ENCODE results near the gene FN3K. TPM values are rescaled to one million over a fixed set of nuclear protein-coding genes. Genes with fewer than 3 reads are reported as not detected.

Gene FN3K
- total RNA-seq: 1 to 10 TPM; 1.7 to 1.9 TPM

DNA sequence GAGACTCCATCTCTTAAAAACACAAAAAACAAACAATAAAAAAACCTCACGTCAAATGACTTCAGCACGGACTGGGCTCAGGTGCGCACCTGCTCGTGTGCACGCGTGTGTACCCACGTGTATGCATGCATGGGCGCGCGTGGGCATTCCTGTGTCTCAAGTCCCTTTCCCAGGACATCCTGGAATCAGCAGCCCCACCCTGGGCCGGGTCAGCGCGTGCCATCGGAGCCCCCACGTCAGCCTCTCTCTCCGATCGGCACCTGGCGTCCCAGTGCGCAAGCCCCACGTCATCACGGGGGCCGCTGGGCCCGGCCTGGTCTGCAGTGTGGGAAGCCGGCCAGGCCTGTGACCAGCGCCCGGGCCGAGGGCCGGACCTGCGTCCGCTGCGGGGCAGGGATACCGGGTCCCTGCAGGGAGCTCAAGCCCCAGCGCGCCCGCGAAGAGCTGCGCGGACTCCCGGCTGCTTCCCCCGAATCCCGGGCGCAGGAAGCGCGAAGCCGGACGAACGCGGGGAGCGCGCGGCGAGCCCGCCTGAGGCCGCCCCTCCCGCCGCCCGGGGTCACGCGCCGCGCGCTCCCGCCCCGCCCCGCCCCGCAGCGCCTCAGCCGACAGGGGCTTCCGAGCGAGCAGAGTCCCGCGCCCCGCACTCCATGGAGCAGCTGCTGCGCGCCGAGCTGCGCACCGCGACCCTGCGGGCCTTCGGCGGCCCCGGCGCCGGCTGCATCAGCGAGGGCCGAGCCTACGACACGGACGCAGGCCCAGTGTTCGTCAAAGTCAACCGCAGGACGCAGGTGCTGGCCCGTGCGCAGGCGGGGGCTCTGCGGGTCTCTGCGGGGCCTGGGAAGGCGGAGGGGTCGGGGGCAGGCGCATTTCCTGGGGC is at the start of gene FN3K:
FN3K (plus strand) TSS at position 629 of the 880 bp plus-strand sequence; CDS start at position 651, 22 bp downstream.
- Mint-ChIP-seq H3K9me3 (ENCODE audit: insufficient read depth) (peaks cover 9% of the 10 kb centered on the region), H3K4me3 (peak within 1 kb of the TSS; percentile 42), H3K27me3 (ENCODE audit: low read depth) (no peaks in the 10 kb centered on the region), H3K36me3 (ENCODE audit: low read depth) (peaks cover 39% of the 10 kb centered on the region), H3K27ac (peak within 1 kb of the TSS; percentile 20), H3K4me1 (ENCODE audit: low read depth) (no peaks in the 10 kb centered on the region)
- POLR2A ChIA-PET: no interaction called here
- ATAC-seq (peak; percentile 79), DNase-seq (peak; percentile 40)
- CTCF ChIA-PET: no interaction called here

DNA sequence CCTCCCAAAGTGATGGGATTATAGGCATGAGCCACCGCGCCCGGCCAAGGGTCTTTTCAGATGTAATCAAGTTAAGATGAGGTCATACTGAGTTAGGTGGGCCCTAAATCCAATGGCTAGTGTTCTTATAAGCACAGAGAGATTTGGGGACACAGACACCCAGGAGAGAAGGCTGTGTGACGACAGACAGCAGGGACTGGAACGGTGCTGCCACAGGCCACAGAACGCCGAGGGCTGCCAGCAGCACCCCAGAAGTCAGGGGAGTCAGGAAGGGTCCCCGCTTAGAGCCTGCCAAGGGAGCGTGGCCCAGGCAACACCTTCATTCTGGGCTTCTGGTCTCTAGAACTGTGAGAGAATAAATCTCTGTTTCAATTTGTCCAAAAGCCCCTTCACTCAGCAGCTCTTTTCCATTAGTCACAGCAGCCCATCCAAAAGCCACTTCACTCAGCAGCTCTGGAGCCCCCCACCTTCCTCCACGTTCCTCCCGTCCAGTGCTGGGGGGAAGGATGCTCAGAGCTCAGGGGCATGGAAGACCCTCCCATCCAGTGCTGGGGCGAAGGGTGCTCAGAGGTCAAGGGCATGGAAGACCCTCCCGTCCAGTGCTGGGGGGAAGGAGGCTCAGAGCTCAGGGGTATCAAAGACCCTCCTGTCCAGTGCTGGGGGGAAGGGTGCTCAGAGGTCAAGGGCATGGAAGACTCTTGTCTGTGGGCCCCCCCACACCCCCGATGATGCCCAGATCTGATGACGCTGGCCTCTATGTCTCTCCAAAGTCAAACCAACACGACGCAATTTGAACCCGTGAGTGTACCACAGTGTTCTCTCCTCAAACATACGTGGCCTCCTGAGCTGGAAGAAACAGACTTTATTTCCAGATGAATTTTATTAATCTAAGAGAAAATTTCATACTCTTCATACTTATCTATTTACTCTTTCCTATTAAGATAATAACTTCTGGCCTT is 48.8 kb upstream of the FN3K start:
- CTCF ChIA-PET: no interaction called here
- H3K27ac Mint-ChIP-seq: no peak overlapping the region

DNA sequence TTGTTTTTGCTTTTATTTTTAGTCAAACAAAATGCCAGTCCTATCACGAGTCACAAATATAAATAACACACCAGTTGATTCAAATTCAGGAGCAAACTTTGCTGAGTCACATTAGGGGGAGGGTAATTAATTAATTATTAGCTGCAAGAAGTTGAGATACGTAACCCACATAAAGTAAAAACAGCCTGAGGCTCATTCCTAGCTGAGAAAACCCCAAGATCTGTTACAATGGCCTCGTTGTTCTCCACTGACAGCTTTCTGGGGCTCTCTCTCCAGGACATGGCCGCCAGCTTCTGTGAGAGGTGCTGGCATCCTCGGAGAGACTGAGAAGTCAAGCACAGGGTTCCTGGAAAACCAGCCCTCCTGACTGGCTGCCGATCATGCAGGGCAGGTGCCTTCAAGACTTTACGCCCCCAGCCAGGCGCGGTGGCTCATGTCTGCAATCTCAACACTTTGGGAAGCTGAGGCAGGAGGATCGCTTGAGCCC is 48.0 kb upstream of the FN3K start:
- POLR2A ChIA-PET: no interaction called here
- Mint-ChIP-seq H3K4me1 (ENCODE audit: low read depth) (no peaks in the 10 kb centered on the region), H3K27ac (no peak overlapping the region), H3K36me3 (ENCODE audit: low read depth) (no peaks in the 10 kb centered on the region), H3K4me3 (no peak overlapping the region), H3K27me3 (ENCODE audit: low read depth) (no peaks in the 10 kb centered on the region), H3K9me3 (ENCODE audit: insufficient read depth) (peaks cover 1% of the 10 kb centered on the region)
- no peak for ATAC-seq
- DNase-seq: no peak
- CTCF ChIA-PET: no interaction called here

More for the DNA sequence above, 48.8 kb upstream of the FN3K start:
- no peaks in the 10 kb centered on the region for H3K4me1 Mint-ChIP-seq (ENCODE audit: low read depth)
- H3K36me3 Mint-ChIP-seq (ENCODE audit: low read depth): peaks cover 2% of the 10 kb centered on the region
- POLR2A ChIA-PET: no interaction called here
- ATAC-seq (no peak), DNase-seq (no peak)
- H3K9me3 Mint-ChIP-seq (ENCODE audit: insufficient read depth): peaks cover 9% of the 10 kb centered on the region
- no peak overlapping the region for H3K4me3 Mint-ChIP-seq
- H3K27me3 Mint-ChIP-seq (ENCODE audit: low read depth): no peaks in the 10 kb centered on the region

DNA sequence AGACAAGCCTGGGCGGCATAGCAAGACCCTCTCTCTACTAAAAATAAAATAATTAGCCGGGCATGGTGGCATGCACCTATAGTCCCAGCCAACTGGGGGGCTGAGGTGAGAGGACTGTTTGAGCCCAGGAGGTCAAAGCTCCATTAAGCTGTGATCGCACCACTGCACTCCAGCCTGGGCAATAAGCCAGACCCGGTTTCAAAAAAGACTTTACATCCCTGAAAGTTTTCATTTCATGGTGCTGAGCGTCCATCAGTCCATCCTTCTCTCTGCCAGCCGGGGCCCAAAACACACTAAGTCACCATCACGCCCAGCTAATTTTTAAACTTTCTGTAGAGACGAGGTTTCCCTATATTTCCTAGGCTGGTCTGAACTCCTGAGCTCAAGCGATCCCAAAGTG is 47.5 kb upstream of the FN3K start:
- no peaks in the 10 kb centered on the region for H3K4me1 Mint-ChIP-seq (ENCODE audit: low read depth)
- ChIA-PET CTCF (interaction anchor here (1.6 kb wide), 1 partner anchor 11 kb away, joined by 3 read pairs; no protein-coding TSS in a partner anchor), POLR2A (interaction anchor here (1.4 kb wide), 1 partner anchor 10 kb away, joined by 4 read pairs; no protein-coding TSS in a partner anchor)
- H3K4me3 Mint-ChIP-seq: no peak overlapping the region
- no peaks in the 10 kb centered on the region for H3K36me3 Mint-ChIP-seq (ENCODE audit: low read depth)
- ATAC-seq (no peak), DNase-seq (no peak)
- no peak overlapping the region for H3K27ac Mint-ChIP-seq
- no peaks in the 10 kb centered on the region for H3K9me3 Mint-ChIP-seq (ENCODE audit: insufficient read depth)
- H3K27me3 Mint-ChIP-seq (ENCODE audit: low read depth): no peaks in the 10 kb centered on the region

DNA sequence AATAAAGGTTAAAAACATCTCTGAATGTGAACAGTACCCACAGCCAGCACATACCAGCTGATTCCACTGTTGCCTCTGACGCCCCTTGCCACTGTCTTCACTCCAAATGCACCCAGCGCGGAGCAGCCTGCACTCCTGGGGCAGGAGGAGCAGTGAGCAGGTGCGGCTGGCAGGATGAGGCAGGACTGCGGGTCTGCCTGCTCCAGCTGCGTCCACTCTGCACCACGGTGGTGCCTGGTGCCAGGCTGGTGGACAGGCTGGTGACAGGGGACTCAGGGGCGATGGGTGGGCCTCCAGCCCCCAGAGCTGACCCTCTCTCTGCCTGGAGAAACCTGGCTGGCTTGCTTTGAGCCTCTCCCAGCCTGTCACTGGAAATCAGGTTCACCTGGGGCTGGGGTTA is 46.3 kb upstream of the FN3K start:
- no peak for ATAC-seq
- no peak for DNase-seq
- no peaks in the 10 kb centered on the region for H3K27me3 Mint-ChIP-seq (ENCODE audit: low read depth)
- CTCF ChIA-PET: interaction anchor here (1.6 kb wide), 1 partner anchor 12 kb away, joined by 3 read pairs; no protein-coding TSS in a partner anchor
- H3K27ac Mint-ChIP-seq: no peak overlapping the region
- no peak overlapping the region for H3K4me3 Mint-ChIP-seq
- H3K4me1 Mint-ChIP-seq (ENCODE audit: low read depth): no peaks in the 10 kb centered on the region
- no peaks in the 10 kb centered on the region for H3K36me3 Mint-ChIP-seq (ENCODE audit: low read depth)
- H3K9me3 Mint-ChIP-seq (ENCODE audit: insufficient read depth): peaks cover 6% of the 10 kb centered on the region
- POLR2A ChIA-PET: interaction anchor here (1.4 kb wide), 1 partner anchor 8 kb away, joined by 4 read pairs; no protein-coding TSS in a partner anchor

DNA sequence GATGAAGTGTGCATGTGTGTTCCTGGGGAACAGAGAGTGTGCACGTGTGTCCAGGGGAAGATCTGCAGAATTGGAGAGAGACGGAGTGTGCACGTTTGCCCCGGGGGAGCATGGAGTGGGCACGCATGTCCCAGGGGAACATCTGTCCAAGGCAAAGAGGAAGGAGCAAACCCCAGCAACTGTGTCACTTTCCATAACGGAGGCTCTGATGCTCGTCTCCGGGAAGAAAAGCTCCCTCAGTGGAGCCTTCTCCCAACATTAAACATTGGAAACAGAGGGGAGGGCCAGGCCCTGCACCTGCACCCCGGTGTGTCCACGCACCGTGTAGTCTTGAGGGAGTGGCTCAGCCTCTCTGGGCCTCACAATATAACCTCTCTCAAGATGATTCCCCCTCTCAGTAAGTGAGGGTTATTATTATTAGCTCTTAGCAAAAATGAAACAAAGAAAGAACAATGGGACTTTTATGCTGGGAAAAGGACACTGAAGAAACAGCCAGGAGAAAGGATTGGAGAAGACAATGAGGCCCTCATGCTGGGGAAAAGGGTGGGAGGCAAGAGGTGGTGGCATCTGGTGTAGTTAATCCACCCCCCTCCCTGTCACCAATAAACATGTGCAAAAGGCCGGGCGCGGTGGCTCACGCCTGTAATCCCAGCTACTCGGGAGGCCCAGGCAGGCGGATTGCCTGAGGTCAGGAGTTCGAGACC is 44.5 kb upstream of the FN3K start:
- ATAC-seq (no peak), DNase-seq (no peak)
- H3K4me1 Mint-ChIP-seq (ENCODE audit: low read depth): no peaks in the 10 kb centered on the region
- ChIA-PET POLR2A (no interaction called here), CTCF (no interaction called here)
- H3K9me3 Mint-ChIP-seq (ENCODE audit: insufficient read depth): peaks cover 13% of the 10 kb centered on the region
- H3K27ac Mint-ChIP-seq: no peak overlapping the region
- H3K36me3 Mint-ChIP-seq (ENCODE audit: low read depth): no peaks in the 10 kb centered on the region
- no peaks in the 10 kb centered on the region for H3K27me3 Mint-ChIP-seq (ENCODE audit: low read depth)
- H3K4me3 Mint-ChIP-seq: no peak overlapping the region

DNA sequence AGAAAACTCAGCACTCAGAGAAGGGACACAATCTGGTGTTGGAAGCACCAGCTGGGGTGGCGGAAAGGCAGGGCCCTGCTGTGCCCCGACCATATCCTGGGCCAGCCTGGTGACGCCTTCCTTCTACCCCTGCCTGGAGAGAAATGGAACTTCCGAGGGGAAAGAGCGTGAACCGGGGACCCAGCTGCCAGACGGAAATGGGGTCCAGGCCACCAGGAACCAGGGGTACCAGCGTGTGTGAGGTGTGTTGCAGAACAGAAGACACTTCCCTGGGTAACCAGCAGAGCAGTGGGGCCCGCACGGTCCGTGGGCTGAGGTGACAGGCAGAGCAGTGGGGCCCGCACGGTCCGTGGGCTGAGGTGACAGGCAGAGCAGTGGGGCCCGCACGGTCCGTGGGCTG is 43.7 kb upstream of the FN3K start:
- CTCF ChIA-PET: no interaction called here
- POLR2A ChIA-PET: no interaction called here
- H3K27ac Mint-ChIP-seq: no peak overlapping the region

DNA sequence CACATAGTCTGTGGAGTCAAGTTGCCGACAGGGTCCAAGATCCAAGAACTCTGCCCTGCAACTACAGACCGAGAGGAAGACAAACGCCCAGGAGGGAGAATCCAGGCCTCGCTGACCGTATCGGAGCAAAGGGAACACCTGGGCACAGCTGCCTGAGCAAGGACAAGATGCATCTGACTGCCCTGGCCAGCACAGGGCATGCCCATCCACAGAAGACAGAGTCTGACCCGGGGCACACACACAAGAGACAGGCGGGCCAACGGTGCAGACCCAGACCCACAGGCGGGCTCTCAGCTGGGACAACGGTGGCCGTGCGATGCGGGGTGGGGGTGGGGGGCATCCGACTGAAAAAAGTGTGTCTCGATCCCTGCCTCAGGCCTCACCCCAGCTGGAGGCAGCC is 43.1 kb upstream of the FN3K start:
- no peaks in the 10 kb centered on the region for H3K36me3 Mint-ChIP-seq (ENCODE audit: low read depth)
- H3K4me3 Mint-ChIP-seq: no peak overlapping the region
- ChIA-PET POLR2A (interaction anchor here (0.7 kb wide), 1 partner anchor 8 kb away, joined by 4 read pairs; no protein-coding TSS in a partner anchor), CTCF (no interaction called here)
- no peaks in the 10 kb centered on the region for H3K4me1 Mint-ChIP-seq (ENCODE audit: low read depth)
- no peak for ATAC-seq
- no peak overlapping the region for H3K27ac Mint-ChIP-seq
- DNase-seq: no peak
- H3K27me3 Mint-ChIP-seq (ENCODE audit: low read depth): peaks cover 11% of the 10 kb centered on the region
- H3K9me3 Mint-ChIP-seq (ENCODE audit: insufficient read depth): peaks cover 13% of the 10 kb centered on the region

More for the DNA sequence above, 43.7 kb upstream of the FN3K start:
- H3K36me3 Mint-ChIP-seq (ENCODE audit: low read depth): no peaks in the 10 kb centered on the region
- no peak overlapping the region for H3K4me3 Mint-ChIP-seq
- ATAC-seq (no peak), DNase-seq (no peak)
- no peaks in the 10 kb centered on the region for H3K4me1 Mint-ChIP-seq (ENCODE audit: low read depth)
- H3K27me3 Mint-ChIP-seq (ENCODE audit: low read depth): peaks cover 6% of the 10 kb centered on the region
- peaks cover 13% of the 10 kb centered on the region for H3K9me3 Mint-ChIP-seq (ENCODE audit: insufficient read depth)

DNA sequence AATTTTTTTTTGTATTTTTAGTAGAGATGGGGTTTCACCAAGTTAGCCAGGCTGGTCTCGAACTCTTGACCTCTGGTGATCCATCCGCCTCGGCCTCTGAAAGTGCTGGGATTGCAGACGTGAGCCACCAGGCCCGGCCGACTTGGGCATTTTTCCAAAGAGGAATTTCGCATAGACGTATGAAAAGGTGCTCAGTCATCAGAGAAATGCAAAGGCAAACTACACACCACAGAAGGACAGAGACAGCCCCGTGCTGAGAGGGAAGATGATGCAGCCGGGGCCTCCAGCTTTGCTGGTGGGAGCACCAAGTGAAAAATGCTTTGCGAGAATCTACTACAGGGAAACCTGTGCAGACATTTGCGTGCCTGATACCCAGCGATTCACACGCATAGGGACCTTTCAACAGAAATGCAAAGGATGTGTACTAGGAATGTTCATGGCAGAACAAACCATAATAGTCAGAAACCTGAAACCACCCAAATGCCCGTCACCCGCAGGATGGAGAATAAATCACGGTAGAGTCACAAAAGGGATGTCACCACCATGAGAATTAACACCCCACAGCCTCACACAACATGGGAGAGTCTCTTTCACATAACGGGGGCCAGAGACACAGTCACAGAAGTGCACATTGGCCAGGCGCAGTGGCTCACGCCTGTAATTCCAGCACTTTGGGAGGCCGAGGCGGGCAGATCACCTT is 42.1 kb upstream of the FN3K start:
- CTCF ChIA-PET: no interaction called here
- POLR2A ChIA-PET: no interaction called here
- Mint-ChIP-seq H3K27ac (no peak overlapping the region), H3K9me3 (ENCODE audit: insufficient read depth) (peaks cover 13% of the 10 kb centered on the region), H3K4me3 (no peak overlapping the region), H3K4me1 (ENCODE audit: low read depth) (no peaks in the 10 kb centered on the region), H3K27me3 (ENCODE audit: low read depth) (peaks cover 12% of the 10 kb centered on the region), H3K36me3 (ENCODE audit: low read depth) (no peaks in the 10 kb centered on the region)
- DNase-seq (no peak), ATAC-seq (no peak)

DNA sequence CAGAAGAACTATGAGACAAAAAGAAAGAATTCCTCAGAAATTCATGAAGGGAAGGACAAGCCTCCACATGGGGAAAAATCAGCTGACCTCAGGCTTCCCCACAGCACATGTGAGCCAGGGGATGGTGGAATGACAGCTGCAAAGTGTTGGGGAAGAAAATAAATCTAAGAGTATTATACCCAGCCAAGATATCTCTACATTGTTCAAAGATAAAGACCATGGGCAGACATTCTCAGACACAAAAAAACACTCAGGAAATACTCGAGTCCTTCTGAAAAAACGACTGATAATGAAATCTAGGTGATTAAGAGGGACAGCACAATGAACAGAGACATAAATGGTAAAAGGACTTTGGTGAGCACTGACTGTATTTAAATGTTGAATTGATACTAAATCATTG is 40.8 kb upstream of the FN3K start:
- Mint-ChIP-seq H3K27ac (no peak overlapping the region), H3K36me3 (ENCODE audit: low read depth) (no peaks in the 10 kb centered on the region), H3K4me1 (ENCODE audit: low read depth) (peaks cover 5% of the 10 kb centered on the region), H3K9me3 (ENCODE audit: insufficient read depth) (peaks cover 13% of the 10 kb centered on the region), H3K4me3 (no peak overlapping the region), H3K27me3 (ENCODE audit: low read depth) (peaks cover 14% of the 10 kb centered on the region)
- ATAC-seq (no peak), DNase-seq (no peak)
- ChIA-PET CTCF (no interaction called here), POLR2A (no interaction called here)

DNA sequence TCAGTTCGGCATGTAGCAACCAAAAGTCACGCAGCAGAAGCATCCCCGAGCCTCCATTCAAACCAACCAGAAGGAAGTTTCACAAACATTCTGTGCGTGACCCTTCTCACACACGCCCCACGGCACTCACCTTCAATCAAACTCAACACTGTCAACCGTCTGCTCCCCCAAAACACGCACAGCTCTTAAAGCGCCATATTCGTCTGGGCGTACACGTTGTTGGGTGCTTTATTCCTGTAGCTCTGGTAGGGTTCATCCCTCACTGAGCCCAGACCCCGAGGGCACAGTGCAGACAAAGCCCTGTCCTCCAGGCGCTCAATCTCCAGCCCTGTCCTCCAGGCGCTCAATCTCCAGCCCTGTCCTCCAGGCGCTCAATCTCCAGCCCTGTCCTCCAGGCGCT is 39.2 kb upstream of the FN3K start:
- ATAC-seq: no peak
- ChIA-PET POLR2A (no interaction called here), CTCF (no interaction called here)
- no peaks in the 10 kb centered on the region for H3K36me3 Mint-ChIP-seq (ENCODE audit: low read depth)
- H3K4me1 Mint-ChIP-seq (ENCODE audit: low read depth): peaks cover 5% of the 10 kb centered on the region
- peaks cover 14% of the 10 kb centered on the region for H3K27me3 Mint-ChIP-seq (ENCODE audit: low read depth)
- no peak overlapping the region for H3K27ac Mint-ChIP-seq
- DNase-seq: peak; percentile 19
- peaks cover 13% of the 10 kb centered on the region for H3K9me3 Mint-ChIP-seq (ENCODE audit: insufficient read depth)
- no peak overlapping the region for H3K4me3 Mint-ChIP-seq
